ENCODE results near the gene FKBP1A. TPM values are rescaled to one million over a fixed set of nuclear protein-coding genes. Genes with fewer than 3 reads are reported as not detected.
A peak's percentile ranks its signal among the peaks of the same experiment; 100 is the strongest.

Gene FKBP1A
- total RNA-seq, 4 donors from 2014 or later: 99.5 to 253 (median 206) TPM

GRCh38 chr20:1388253-1388652, 4.6 kb downstream of the FKBP1A start:
- no peak for DNase-seq
- Histone ChIP-seq H3K4me1 (peaks cover 5 to 34% of the 10 kb centered on the region in 2 donors), H3K27me3 (no peaks in the 10 kb centered on the region), H3K27ac (no peak overlapping the region), H3K9me3 (no peaks in the 10 kb centered on the region), H3K36me3 (no peaks in the 10 kb centered on the region), H3K4me3 (no peak overlapping the region)
- intact Hi-C loops (cut with DNase I; ENCODE audit: low total_unique reads): no loop called here
- TF ChIP-seq POLR2A (IDR thresholded peaks at IDR 0.05) (no peak), CTCF (IDR thresholded peaks at IDR 0.05) (no peak)

- DNase-seq: no peak
- H3K4me1 ChIP-seq: peaks cover 11 to 37% of the 10 kb centered on the region in 2 donors
These were observed 6.5 kb downstream of the FKBP1A start for GRCh38 chr20:1386323-1386722.

GRCh38 chr20:1383623-1384404, 9.0 kb downstream of the FKBP1A start:
- Histone ChIP-seq H3K9me3 (no peaks in the 10 kb centered on the region), H3K4me1 (peaks cover 8 to 23% of the 10 kb centered on the region in 2 donors), H3K36me3 (no peaks in the 10 kb centered on the region), H3K27ac (peak overlapping the region; percentile 77 to 80), H3K27me3 (no peaks in the 10 kb centered on the region), H3K4me3 (no peak overlapping the region)
- DNase-seq: no peak
- intact Hi-C loops (cut with DNase I; ENCODE audit: low total_unique reads): no loop called here
- TF ChIP-seq CTCF (IDR thresholded peaks at IDR 0.05) (no peak), POLR2A (IDR thresholded peaks at IDR 0.05) (no peak)

More at GRCh38 chr20:1386323-1386722, 6.5 kb downstream of the FKBP1A start:
- Histone ChIP-seq H3K27ac (no peak overlapping the region), H3K36me3 (no peaks in the 10 kb centered on the region), H3K4me3 (no peak overlapping the region), H3K9me3 (no peaks in the 10 kb centered on the region), H3K27me3 (no peaks in the 10 kb centered on the region)
- no peak for TF ChIP-seq CTCF (IDR thresholded peaks at IDR 0.05)
- no peak for TF ChIP-seq POLR2A (IDR thresholded peaks at IDR 0.05)
- intact Hi-C loops (cut with DNase I; ENCODE audit: low total_unique reads): no loop called here

GRCh38 chr20:1382670-1383069, 10.2 kb downstream of the FKBP1A start:
- TF ChIP-seq POLR2A (IDR thresholded peaks at IDR 0.05) (no peak), CTCF (IDR thresholded peaks at IDR 0.05) (no peak)
- H3K9me3 ChIP-seq: no peaks in the 10 kb centered on the region
- intact Hi-C loops (cut with DNase I; ENCODE audit: low total_unique reads): no loop called here
- no peaks in the 10 kb centered on the region for H3K36me3 ChIP-seq
- H3K27ac ChIP-seq: peak overlapping the region; percentile 77 to 80
- H3K27me3 ChIP-seq: no peaks in the 10 kb centered on the region
- H3K4me3 ChIP-seq: no peak overlapping the region
- peak; percentile 57 for DNase-seq
- H3K4me1 ChIP-seq: peaks cover 8 to 22% of the 10 kb centered on the region in 2 donors

- H3K4me1 ChIP-seq: peaks cover 8 to 22% of the 10 kb centered on the region in 2 donors
- no peak overlapping the region for H3K4me3 ChIP-seq
- no peaks in the 10 kb centered on the region for H3K9me3 ChIP-seq
- peak overlapping the region; percentile 77 to 80 for H3K27ac ChIP-seq
- H3K27me3 ChIP-seq: no peaks in the 10 kb centered on the region
- TF ChIP-seq POLR2A (IDR thresholded peaks at IDR 0.05): no peak
- TF ChIP-seq CTCF (IDR thresholded peaks at IDR 0.05): no peak
- no peak for DNase-seq
- intact Hi-C loops (cut with DNase I; ENCODE audit: low total_unique reads): no loop called here
- H3K36me3 ChIP-seq: no peaks in the 10 kb centered on the region
These were observed 10.9 kb downstream of the FKBP1A start for GRCh38 chr20:1381753-1382591.
